Measurements from ENCODE around the gene CABP7.
A peak's percentile ranks its signal among the peaks of the same experiment; 100 is the strongest.
"Not testable (repeated sequence)": the region's sequence is repeated elsewhere in the genome, so short reads cannot be mapped to it uniquely, and the experiment has no call there.

The CABP7 gene

GRCh38 chr22:29750559-29751538, 31.0 kb downstream of the CABP7 start:
- no peak for DNase-seq

- no peak for DNase-seq
Observed at GRCh38 chr22:29751669-29752068, 31.9 kb downstream of the CABP7 start.

- DNase-seq: no peak
Observed at GRCh38 chr22:29753808-29754657, 34.2 kb downstream of the CABP7 start.

GRCh38 chr22:29754658-29755395, 35.0 kb downstream of the CABP7 start:
- not testable (repeated sequence) for DNase-seq

GRCh38 chr22:29755889-29756288, 36.1 kb downstream of the CABP7 start:
- DNase-seq: no peak

- no peak for DNase-seq
Observed at GRCh38 chr22:29756341-29756740, 36.5 kb downstream of the CABP7 start.

GRCh38 chr22:29757096-29757495, 37.3 kb downstream of the CABP7 start:
- no peak for DNase-seq

- no peak for DNase-seq
Observed at GRCh38 chr22:29758068-29758622, 38.3 kb downstream of the CABP7 start.

GRCh38 chr22:29758959-29759358, 39.2 kb downstream of the CABP7 start:
- DNase-seq: no peak

GRCh38 chr22:29762263-29762662, 42.5 kb downstream of the CABP7 start:
- no peak for DNase-seq

- no peak for DNase-seq
Observed at GRCh38 chr22:29765905-29766631, 46.3 kb downstream of the CABP7 start.

- no peak for DNase-seq
Observed at GRCh38 chr22:29766632-29767170, 46.9 kb downstream of the CABP7 start, which contains the start of gene ZMAT5. Gene ZMAT5 (minus strand): TSS chr22:29767007. CDS start chr22:29748544, 18,463 bp downstream.

GRCh38 chr22:29767171-29768051, 47.6 kb downstream of the CABP7 start, which contains the start of gene UQCR10:
Gene UQCR10 (plus strand): TSS chr22:29767369. CDS start chr22:29767399, 30 bp downstream.
- DNase-seq: peak; percentile 98

- no peak for DNase-seq
Observed at GRCh38 chr22:29768052-29768693, 48.4 kb downstream of the CABP7 start.

GRCh38 chr22:29769723-29770321, 50.0 kb downstream of the CABP7 start:
- no peak for DNase-seq

- DNase-seq: no peak
Observed at GRCh38 chr22:29772170-29772641, 52.4 kb downstream of the CABP7 start.

GRCh38 chr22:29773233-29773632, 53.4 kb downstream of the CABP7 start:
- DNase-seq: no peak

- no peak for DNase-seq
Observed at GRCh38 chr22:29780220-29780619, 60.4 kb downstream of the CABP7 start.

Data from eye (tissue), 1 donor.